Prostate gland (tissue), 2 donors: Measurements from ENCODE around the gene ZKSCAN2.

Experiments used
- CTCF ChIP-seq, 4 experiments: fragments of 200-600 bp in 2 of 4; fragments of 450-650 bp in 2 of 4; sonication (generic) in 2 of 4; IDR thresholded peaks; 1 replicate in 3 of 4; 2 replicates in 1 of 4; pipeline ENCODE4 v1.5.1; 2016 to 2019; ENCODE audit warnings: antibody characterized with exemption in 4 of 4, mild to moderate bottlenecking in 2 of 4, moderate library complexity in 2 of 4
- POLR2A ChIP-seq: fragments of 450-650 bp; IDR thresholded peaks from one replicate; pipeline ENCODE4 v1.6.1; 2016; ENCODE audit warnings: antibody characterized with exemption, mild to moderate bottlenecking
- POLR2AphosphoS5 ChIP-seq: sonication (generic); formaldehyde crosslinking; IDR thresholded peaks from one replicate; pipeline ENCODE4 v1.6.1; 2017; ENCODE audit warnings: antibody characterized with exemption

GRCh38 chr16:25223964-25224363 lies 33.7 kb downstream of the ZKSCAN2 start:
- TF ChIP-seq CTCF (IDR thresholded peaks at IDR 0.05) (no peak), POLR2A (no peak), POLR2AphosphoS5 (no peak)
